Spleen (tissue), 11 donors: ENCODE measurements around the gene MAST4. TPM values are rescaled to one million over a fixed set of nuclear protein-coding genes. Genes with fewer than 3 reads are reported as not detected.

ENCODE experiments used
- DNase-seq: peaks from one replicate; pipeline ENCODE4 v3.0.0-alpha.2; 2020
- H3K27ac ChIP-seq, 8 donors: fragments of 200-600 bp; sonication (generic) in 7 of 8; 1 replicate in 4 of 8; 2 replicates in 4 of 8; pipeline versions ENCODE4 v1.5.0 to v1.8.0; 2016 to 2021; ENCODE audit warnings: inconsistent platforms in 4 of 8, mild to moderate bottlenecking in 4 of 8, moderate library complexity in 1 of 8
- H3K27me3 ChIP-seq, 7 donors: fragments of 200-600 bp; sonication (generic) in 6 of 7; replicated peaks in 1 of 7; 1 replicate in 4 of 7; 2 replicates in 3 of 7; pipeline versions ENCODE4 v1.5.0 to v1.8.0; 2016 to 2021; ENCODE audit warnings: inconsistent platforms in 3 of 7, mild to moderate bottlenecking in 1 of 7
- H3K36me3 ChIP-seq, 6 donors: fragments of 200-600 bp; sonication (generic) in 5 of 6; 1 replicate in 4 of 6; 2 replicates in 2 of 6; pipeline versions ENCODE4 v1.5.0 to v1.8.0; 2016 to 2021; ENCODE audit warnings: inconsistent platforms in 2 of 6
- H3K4me1 ChIP-seq, 6 donors: fragments of 200-600 bp; sonication (generic) in 5 of 6; 1 replicate in 3 of 6; 2 replicates in 3 of 6; pipeline versions ENCODE4 v1.5.0 to v1.8.0; 2016 to 2021; ENCODE audit warnings: inconsistent platforms in 3 of 6
- H3K4me3 ChIP-seq, 8 donors: fragments of 200-600 bp; sonication (generic) in 7 of 8; 1 replicate in 4 of 8; 2 replicates in 4 of 8; pipeline versions ENCODE4 v1.5.0 to v1.8.0; 2016 to 2021; ENCODE audit warnings: inconsistent platforms in 4 of 8, mild to moderate bottlenecking in 4 of 8, moderate library complexity in 2 of 8
- H3K9me3 ChIP-seq, 8 donors: fragments of 200-600 bp; sonication (generic) in 7 of 8; 1 replicate in 4 of 8; 2 replicates in 4 of 8; pipeline versions ENCODE4 v1.5.0 to v1.8.0; 2016 to 2021; ENCODE audit warnings: inconsistent platforms in 4 of 8
- POLR2A ChIP-seq, 3 donors: fragments of 450-650 bp; IDR thresholded peaks; one replicate each; pipeline ENCODE4 v1.5.1; 2017; ENCODE audit warnings: antibody characterized with exemption in 3 of 3, mild to moderate bottlenecking in 1 of 3
- POLR2AphosphoS5 ChIP-seq, 3 donors: sonication (generic); formaldehyde crosslinking; IDR thresholded peaks; one replicate each; pipeline ENCODE4 v1.5.1; 2017; ENCODE audit warnings: antibody characterized with exemption in 3 of 3
- WGBS, 5 donors: extraction: QIAGEN DNeasy Blood & Tissue Kit in 3 of 5; methylation state at CpG; one replicate each; pipeline versions ENCODE4 v1.1.5 to v1.1.7; 2013 to 2018; 5-methylcytosine and 5-hydroxymethylcytosine counted together
- intact Hi-C: fragments of 100-400 bp; cut with DNase I; formaldehyde crosslinking; loops from one replicate; pipeline ENCODE4 v1.15.0; 2023; ENCODE audit warnings: low total_unique reads
- polyA plus RNA-seq, 3 donors: library from polyadenylated mRNA; stranded (reverse); fragments of 200-250 nt; gene quantifications; one replicate each; pipeline ENCODE4 v1.2.1, GENCODE V29; 2013
- total RNA-seq, 7 donors: library from RNA; depleted of rRNA in 3 of 7; stranded (reverse); fragments of >200 nt in 3 of 7; fragmentation: NEBNext Ultra II Directional in 4 of 7; extraction: Animal tissue kit (Norgen Biotek cat#: 25700) in 4 of 7; gene quantifications; one replicate each; pipeline versions ENCODE4 v1.1.0 to v1.2.1, GENCODE V29; 2016 to 2021
- TF ChIP-seq, protein P1 (sequence below), 11 experiments: fragments of 200-600 bp in 7 of 11; fragments of 450-650 bp in 4 of 11; sonication (generic) in 4 of 11; IDR thresholded peaks in 8 of 11; conservative IDR thresholded peaks in 3 of 11; 1 replicate in 7 of 11; 2 replicates in 4 of 11; pipeline versions ENCODE4 v1.4.0 to v1.8.0; 2016 to 2021; ENCODE audit warnings: antibody characterized with exemption in 11 of 11, inconsistent platforms in 4 of 11, mild to moderate bottlenecking in 1 of 11
- donor health status: healthy with polysubstance abuse.
- donor health status: DM: no; HTN: no; CAD: no; lungs with moderate emphysema.
- donor health status: DM: no; HTN: no; CAD: no.
- donor health status: Bipolar disorder and iron deficiency.
- donor health status: healthy.
- donor health status: DM: no; HTN: no; CAD: no.
- donor health status: DM: yes; HTN: yes; CAD: no.

MAST4 gene
- total and polyA plus RNA-seq, 10 donors: 2.5 to 43.7 (median 25.4) TPM

DNA sequence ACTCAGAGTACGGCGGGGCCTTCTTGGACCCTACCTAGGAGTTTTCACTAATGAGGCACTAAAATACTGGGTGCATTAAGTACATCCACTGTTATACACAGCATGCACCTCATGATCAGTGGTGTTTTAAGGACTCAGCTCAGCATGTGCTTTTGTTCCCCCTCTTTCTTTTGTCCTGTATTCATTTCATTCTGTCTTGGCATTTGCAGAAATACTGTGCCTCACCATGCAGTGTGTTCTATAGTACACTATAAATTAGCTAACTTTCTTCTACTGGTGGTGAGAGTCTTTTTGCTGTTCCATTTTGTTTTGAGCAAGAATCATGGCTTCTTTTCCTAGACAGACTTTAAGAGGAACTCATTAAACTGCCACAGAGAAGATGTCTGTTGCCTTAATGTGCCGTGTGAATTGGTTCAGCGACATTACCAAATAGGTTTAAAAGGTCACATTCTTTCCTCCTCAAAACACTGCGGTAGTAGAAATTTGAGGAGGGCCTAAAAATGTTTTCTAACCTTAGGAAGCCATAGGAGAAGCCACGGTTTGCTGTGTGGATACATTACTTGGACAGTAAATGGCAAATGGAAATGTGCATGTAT lies 276.6 kb downstream of the MAST4 start:
- TF ChIP-seq POLR2AphosphoS5 (IDR thresholded peaks at IDR 0.05) (no peak), POLR2A (IDR thresholded peaks at IDR 0.05) (no peak)
- TF ChIP-seq, protein P1, sequence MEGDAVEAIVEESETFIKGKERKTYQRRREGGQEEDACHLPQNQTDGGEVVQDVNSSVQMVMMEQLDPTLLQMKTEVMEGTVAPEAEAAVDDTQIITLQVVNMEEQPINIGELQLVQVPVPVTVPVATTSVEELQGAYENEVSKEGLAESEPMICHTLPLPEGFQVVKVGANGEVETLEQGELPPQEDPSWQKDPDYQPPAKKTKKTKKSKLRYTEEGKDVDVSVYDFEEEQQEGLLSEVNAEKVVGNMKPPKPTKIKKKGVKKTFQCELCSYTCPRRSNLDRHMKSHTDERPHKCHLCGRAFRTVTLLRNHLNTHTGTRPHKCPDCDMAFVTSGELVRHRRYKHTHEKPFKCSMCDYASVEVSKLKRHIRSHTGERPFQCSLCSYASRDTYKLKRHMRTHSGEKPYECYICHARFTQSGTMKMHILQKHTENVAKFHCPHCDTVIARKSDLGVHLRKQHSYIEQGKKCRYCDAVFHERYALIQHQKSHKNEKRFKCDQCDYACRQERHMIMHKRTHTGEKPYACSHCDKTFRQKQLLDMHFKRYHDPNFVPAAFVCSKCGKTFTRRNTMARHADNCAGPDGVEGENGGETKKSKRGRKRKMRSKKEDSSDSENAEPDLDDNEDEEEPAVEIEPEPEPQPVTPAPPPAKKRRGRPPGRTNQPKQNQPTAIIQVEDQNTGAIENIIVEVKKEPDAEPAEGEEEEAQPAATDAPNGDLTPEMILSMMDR (IDR thresholded peaks at IDR 0.05 in 8 of 11, conservative IDR thresholded peaks at IDR 0.05 in 3 of 11): no peak
- Histone ChIP-seq H3K4me1 (no peaks in the 10 kb centered on the region), H3K9me3 (no peaks in the 10 kb centered on the region), H3K36me3 (no peaks in the 10 kb centered on the region), H3K27ac (no peak overlapping the region), H3K27me3 (no peaks in the 10 kb centered on the region), H3K4me3 (no peak overlapping the region)
- intact Hi-C loops: no loop called here
- no peak for DNase-seq
- 86 to 91% (median 89%) methylated on average over 6 of the region's 6 CpGs for WGBS, 5 donors

GRCh38 chr5:66874004-66874403 lies 277.8 kb downstream of the MAST4 start:
- intact Hi-C loops: no loop called here
- no peak for DNase-seq
- no peak overlapping the region for H3K27ac ChIP-seq
- H3K4me1 ChIP-seq: no peaks in the 10 kb centered on the region
- TF ChIP-seq POLR2A (IDR thresholded peaks at IDR 0.05): no peak
- no peak for TF ChIP-seq POLR2AphosphoS5 (IDR thresholded peaks at IDR 0.05)
- TF ChIP-seq, protein P1 (IDR thresholded peaks at IDR 0.05 in 8 of 11, conservative IDR thresholded peaks at IDR 0.05 in 3 of 11): no peak
- 83 to 91% (median 85%) methylated on average over 3 of the region's 3 CpGs for WGBS, 5 donors
- H3K4me3 ChIP-seq: no peak overlapping the region
- no peaks in the 10 kb centered on the region for H3K27me3 ChIP-seq
- no peaks in the 10 kb centered on the region for H3K36me3 ChIP-seq
- H3K9me3 ChIP-seq: no peaks in the 10 kb centered on the region

GRCh38 chr5:66875315-66875714 lies 279.1 kb downstream of the MAST4 start:
- no peak for DNase-seq
- Histone ChIP-seq H3K27me3 (no peaks in the 10 kb centered on the region), H3K27ac (no peak overlapping the region), H3K4me3 (no peak overlapping the region), H3K4me1 (no peaks in the 10 kb centered on the region), H3K36me3 (no peaks in the 10 kb centered on the region), H3K9me3 (no peaks in the 10 kb centered on the region)
- intact Hi-C loops: no loop called here
- TF ChIP-seq POLR2AphosphoS5 (IDR thresholded peaks at IDR 0.05) (no peak), POLR2A (IDR thresholded peaks at IDR 0.05) (no peak)
- TF ChIP-seq, protein P1 (IDR thresholded peaks at IDR 0.05 in 8 of 11, conservative IDR thresholded peaks at IDR 0.05 in 3 of 11): no peak

- H3K9me3 ChIP-seq: no peaks in the 10 kb centered on the region
- intact Hi-C loops: no loop called here
- H3K36me3 ChIP-seq: no peaks in the 10 kb centered on the region
- no peak overlapping the region for H3K4me3 ChIP-seq
- no peaks in the 10 kb centered on the region for H3K27me3 ChIP-seq
- 92 to 97% (median 94%) methylated on average over 6 of the region's 6 CpGs for WGBS, 5 donors
- DNase-seq: no peak
- H3K27ac ChIP-seq: no peak overlapping the region
- no peaks in the 10 kb centered on the region for H3K4me1 ChIP-seq
- TF ChIP-seq, protein P1 (IDR thresholded peaks at IDR 0.05 in 8 of 11, conservative IDR thresholded peaks at IDR 0.05 in 3 of 11): no peak
- TF ChIP-seq POLR2AphosphoS5 (IDR thresholded peaks at IDR 0.05): no peak
- TF ChIP-seq POLR2A (IDR thresholded peaks at IDR 0.05): no peak
Measured at GRCh38 chr5:66876266-66876807, 280.1 kb downstream of the MAST4 start.
